NCI-H526 (cell line): ENCODE measurements around the gene CLASRP.
"Not testable (repeated sequence)": the region's sequence is repeated elsewhere in the genome, so short reads cannot be mapped to it uniquely, and the experiment has no call there.

ENCODE experiments used
- DNase-seq, 2 experiments: peaks; one replicate each; lab custom pipeline; 2025; lab: John Stamatoyannopoulos, UW

CLASRP gene

DNA sequence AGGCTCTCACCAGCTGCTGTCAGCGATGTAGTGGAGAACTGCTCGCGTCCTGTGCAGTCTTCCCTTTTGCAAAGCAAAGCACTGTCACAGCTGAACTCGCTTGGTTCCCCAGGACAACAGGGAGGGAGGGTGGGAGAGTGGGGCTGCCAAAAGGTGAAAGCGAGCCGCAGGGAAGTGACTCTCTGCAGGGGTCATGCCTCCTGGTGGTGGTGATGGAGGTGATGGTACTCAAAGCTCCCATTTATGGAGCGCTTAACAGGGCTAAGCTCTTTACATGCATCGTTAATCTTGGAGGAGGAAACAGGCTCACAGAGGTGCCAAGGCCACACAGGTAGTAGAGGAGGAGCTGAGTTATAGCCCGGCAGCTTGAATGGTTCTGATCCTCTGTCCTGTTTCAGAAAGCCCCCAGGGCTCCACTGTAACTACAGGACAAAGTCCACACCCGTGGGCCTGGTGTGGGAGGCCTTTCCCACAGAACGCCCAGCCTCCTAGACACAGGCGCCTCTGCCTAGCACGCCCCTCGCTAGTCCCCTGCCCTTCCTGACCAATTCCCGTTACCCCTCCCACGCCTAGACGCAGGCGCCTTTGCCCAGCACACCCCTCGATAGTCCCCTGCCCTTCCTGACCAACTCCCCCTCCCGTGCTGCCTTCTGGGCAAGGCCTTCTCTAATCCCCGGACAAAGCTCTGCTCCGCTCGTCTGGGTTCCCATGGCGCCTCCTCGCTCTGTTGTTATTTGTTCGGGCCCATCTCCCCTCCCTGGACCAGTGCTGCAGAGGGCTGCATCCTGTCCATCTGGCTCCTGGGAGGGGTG lies 64.9 kb downstream of the CLASRP start:
- DNase-seq, result peak; percentile 66 to 75

DNA sequence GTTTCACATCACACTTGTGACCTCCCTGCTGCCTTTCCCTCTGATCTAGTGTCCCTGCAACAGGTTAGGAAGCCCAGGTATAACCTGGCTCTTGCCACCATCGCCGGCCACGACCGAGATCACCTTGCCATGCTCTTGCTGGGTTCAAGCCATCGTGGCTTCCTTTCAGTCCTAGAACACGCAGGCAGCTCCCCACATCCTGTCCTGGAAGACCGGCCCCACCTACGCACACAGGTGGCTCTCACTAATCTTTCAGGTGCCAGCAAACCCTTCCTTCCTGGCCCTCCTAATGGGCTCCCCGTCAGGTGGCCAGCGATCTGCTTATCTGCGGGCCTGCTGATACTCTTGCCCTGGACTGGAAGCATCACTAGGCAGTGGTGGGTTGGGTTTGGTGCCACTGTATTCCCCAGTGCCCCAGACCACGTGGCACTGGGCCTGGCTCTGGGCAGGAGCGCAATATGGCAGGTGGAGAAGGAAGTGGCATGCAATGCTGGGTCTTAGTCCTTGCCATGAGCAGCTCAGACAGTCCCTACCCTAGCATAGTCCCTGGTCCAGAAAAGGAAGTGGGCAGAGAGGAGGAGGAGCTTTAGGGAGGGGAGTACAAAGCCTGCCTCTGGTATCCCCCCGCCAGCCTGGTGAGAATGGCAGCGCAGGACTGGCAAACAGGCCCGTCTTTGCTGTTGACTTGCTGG lies 66.0 kb downstream of the CLASRP start:
- DNase-seq, result no peak

DNA sequence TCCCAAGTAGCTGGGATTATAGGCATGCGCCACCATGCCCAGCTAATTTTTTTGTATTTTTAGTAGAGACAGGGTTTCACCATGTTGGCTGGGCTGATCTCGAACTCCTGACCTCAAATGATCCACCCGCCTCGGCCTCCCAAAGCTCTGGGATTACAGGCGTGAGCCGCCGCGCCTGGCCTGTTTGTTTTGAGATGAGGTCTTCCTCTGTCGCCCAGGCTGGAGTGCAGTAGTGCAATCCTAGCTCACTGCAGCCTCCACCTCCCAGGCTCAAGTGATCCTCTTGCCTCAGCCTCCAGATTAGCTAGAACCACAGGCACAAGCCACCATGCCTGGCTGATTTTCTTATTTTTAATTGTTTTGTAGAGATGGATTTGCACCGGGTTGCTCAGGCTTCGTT lies 67.5 kb downstream of the CLASRP start:
- DNase-seq, result not testable (repeated sequence)

DNA sequence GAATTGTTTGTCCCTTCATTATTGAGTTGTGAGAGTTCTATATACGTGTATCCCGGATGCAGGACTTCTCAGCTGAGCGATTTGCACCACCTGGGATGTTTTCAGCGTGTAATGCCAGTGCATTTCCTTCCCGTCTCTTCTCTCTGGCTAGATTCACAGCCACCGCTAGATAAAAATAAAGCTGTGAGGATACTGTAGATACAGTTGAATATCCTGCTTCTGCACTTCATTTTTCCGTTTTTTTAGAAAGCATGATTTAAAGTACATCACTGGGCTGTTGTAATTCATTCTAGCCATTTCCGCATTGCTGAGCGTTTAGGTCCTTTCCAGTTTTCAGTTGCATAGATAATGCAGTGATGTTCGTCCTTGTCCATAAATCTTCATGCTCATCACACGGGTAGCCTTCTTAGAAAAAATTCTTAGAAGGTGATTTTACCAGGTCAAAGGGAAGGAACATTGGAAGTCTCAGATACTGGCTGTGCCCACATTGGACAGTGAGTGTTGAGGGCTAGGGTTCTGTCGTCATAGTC lies 68.8 kb downstream of the CLASRP start:
- DNase-seq, result no peak

DNA sequence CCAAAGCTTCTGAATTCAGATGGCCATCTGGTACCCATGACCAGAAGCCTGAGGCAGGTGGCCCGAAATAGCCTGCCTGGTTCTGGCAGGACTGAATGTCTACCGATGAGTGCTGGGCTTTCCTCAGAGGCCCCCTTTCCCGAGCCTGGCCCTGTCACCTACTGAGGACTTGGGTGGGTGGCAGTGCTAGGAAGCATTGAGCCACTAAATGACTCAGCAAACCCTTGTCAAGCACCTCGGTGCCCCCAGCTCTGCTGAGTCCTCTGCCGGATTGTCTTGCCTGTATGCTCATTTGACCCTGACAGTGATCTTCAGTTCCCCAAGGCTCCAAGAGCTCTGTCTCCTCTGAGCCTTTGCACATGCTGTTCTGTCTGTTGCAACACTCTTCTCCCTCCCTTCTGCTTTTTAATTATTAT lies 72.0 kb downstream of the CLASRP start:
- no peak for DNase-seq

DNA sequence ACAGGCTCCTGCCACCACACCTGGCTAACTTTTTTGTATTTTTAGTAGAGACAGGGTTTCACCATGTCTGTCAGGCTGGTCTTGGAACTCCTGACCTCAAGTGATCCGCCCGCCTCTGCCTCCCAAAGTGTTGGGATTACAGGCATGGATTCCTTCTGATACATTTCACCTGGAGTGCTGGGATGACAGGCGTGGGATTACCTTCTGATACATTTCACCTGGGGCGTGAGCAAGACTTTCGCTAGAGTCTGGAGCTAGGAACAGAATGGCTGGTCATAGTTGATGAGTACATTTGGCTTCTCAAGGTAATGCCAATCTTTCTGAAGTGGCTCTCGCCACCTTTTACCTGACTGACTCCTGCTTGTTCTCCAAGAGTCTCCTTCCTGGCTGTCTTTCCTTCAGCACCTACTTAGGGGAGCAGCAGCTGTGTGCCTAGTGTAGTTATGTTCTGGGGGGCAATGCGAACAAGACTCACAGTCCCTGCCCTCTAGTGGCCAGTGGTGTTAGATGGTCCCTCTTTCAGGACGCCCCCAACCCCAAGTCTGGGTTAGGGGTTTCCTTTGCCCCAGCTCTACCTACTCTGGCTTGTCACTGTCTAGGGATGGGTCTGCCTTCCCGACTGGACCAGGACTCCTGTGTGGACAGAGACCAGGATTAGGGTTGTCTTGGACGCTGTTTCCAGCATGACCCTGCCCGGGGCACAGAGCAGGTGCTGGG lies 73.4 kb downstream of the CLASRP start:
- no peak for DNase-seq

DNA sequence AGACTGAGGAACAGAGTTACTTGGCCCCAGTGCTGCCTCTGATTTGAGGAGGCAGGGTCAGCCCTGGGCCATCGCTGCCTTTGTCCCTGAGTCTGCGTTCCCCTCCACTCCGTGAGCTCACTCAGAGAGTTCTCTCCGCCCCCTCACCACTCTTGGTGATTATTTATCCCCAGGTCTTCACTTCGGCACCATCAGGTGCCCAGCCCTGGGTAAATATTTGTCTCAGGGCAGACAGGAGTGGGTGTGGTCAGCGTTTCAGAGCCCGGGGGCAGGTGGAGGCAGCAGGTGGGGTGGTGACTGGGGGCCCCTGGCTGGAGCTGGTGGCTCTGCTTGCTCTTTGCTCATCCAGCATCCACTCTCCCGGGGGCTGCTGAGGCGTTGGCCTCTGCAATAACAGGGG lies 74.8 kb downstream of the CLASRP start:
- peak; percentile 76 to 90 for DNase-seq

DNA sequence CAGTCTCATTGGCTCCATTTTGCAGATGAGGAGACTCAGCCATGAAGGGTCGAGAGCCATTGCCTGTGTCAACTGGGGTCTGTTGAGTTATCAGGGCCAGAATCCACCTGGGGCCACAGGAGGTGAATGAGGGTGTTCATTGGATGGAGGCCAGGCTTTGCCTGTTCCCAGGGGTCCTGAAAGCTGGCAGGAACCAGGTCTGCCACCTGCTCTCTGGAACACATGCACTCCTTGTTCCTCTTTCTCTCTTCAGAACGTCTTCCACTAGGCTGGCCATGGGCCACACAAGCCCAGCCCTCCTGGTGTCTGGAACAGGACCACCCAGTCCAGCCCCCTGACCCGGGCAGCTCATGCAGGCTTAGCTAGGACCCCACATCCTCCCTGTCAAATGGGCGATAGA lies 75.3 kb downstream of the CLASRP start:
- DNase-seq, result no peak

DNA sequence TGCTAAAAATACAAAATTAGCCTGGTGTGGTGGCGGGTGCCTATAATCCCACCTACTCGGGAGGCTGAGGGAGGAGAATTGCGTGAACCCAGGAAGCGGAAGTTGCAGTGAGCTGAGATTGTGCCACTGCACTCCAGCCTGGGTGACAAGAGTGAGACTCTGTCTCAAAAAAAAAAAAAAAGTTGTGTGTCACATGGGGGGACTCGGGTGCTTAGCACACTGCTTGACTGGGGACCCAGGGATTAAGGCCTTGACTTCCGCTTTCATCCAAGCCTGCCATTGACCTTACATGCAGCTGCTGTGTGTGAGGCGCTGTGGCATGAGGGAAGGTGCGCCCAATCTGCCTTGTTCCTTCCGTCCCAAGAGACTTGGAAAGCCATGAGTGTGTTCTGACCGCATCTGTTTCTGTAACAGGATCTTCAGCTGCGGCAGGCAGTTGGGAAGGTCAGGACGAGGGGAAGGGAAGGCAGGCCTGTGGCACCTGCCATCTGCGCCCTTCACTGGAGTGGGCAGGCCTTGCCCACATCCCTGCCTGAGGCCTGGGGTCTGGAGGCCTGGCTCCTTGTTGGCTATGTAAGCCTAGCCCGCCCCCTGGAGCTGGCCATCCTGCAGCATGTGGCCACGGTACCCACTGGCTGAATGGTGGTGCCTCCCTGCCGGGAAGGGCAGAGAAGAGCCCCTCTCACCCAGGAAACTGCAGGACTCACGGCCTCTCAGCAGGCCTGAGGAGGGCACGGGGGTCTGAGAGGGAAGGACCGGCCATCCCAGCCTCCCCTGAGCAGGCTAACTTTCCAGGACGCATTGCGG lies 77.2 kb downstream of the CLASRP start:
- peak; percentile 70 to 81 for DNase-seq

DNA sequence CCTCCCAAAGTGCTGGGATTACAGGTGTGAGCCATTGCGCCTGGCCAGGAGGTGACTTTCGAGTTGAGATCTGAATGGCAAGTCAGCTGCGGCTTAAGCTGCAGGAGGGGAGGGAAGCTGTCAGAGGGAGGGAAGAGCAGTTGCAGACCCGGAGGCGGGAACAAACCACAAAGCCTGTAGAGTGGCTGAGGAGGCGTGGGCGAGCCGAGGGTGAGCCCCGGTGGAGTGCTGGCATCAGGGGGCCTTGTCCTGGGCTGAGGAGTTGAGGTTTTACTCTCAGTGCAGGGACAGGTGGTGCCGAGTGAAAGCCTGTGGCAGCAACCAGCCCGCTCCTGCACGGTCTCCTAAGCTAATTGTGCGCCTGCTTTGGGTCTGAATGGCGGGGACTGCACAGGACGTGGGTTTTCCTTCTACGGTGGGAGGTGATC lies 78.3 kb downstream of the CLASRP start:
- DNase-seq, result peak; percentile 20 to 52

DNA sequence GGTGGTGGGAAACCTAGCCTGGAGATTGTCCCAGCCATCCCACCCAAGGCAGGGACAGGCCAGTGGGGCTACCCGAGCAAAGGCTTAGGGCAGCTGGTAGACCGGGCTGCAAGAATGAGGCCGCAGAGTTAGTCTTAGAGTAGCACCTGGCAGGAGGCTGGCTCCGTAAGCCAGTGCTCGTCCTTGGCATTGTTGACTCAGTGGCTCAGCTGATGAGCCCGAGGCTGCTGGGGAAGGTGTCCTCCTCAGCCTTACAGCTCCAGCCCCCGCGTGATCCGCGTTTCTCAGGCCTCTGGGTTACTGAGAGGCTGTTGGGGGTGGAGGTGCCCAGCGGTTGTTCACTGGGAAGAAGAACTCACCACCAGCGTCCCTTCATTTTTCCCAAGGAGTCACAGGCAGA lies 78.8 kb downstream of the CLASRP start:
- peak in 1 of 2 experiments; percentile 41 for DNase-seq

DNA sequence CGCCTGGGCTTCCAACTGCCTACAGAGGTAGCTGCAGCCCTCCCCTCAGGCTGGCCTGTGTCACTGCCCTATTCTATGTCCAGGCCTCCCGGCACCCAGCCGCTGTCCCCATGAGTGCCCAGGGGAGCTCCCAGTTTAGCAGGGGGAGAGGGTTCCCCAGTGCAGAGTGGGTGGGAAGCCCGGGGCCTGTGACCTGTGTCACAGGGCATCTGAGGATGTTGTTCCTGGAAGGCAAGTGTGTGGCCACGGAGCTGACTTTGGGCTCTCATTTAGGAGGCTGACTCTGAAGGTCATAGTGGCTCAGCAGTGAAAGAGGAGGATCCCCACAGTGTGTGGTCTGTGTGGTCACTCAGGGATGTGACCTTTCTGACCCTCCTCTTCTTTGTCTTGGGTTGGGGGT lies 79.3 kb downstream of the CLASRP start:
- DNase-seq, result no peak

DNA sequence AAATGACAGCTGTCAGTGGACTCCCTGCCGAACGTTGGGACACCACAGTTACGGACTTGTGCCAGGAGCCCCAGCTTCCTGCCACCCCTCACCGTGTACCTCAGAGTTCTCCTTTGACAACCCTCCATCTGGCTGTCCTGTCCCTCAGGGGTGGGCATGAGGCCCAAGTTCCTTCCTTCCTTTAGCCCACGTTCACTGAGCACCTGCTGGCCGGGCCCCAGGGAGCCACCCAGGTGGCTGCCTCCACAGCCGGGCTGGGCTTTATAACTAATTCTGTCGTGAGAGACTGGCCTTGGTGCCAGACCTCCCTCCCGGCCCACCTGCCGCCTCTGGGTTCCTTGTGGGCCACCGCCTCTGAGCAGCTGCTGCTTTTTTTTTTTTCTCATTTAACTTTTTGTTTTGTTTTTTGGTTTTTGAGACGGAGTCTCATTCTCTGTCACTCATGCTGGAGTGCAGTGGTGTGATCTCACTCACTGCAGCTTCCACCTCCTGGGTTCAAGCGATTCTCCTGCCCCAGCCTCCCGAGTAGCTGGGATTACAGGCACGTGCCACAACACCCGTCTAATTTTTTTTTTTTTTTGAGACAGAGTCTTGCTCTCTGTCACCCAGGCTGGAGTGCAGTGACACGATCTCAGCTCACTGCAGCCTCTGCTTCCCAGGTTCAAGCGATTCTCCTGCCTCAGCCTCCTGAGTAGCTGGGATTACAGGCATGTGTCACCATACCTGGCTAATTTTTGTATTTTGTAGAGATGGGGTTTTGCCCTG lies 79.9 kb downstream of the CLASRP start:
- not testable (repeated sequence) for DNase-seq

DNA sequence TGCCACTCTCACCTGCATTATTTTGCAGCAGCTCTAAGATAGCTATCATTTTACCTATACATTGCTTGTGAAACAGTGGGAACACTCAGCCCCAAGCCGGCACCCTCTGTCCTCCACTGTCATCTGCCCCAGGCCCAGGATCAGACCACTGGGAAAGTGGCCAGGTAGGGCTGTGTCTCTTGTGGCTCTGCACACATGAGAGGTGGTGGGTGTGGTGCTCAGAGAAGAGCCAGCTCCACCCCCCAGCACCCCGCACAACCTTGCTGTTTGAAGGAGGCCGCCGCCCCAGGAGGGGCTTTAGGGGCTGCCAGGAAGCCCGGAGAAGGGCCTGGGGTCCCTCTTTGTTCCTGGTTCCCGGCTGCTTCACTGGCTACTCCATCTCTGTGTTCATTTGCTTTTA lies 80.7 kb downstream of the CLASRP start:
- DNase-seq, result no peak
